A172 (cell line): ENCODE measurements around the gene CDK3. TPM values are rescaled to one million over a fixed set of nuclear protein-coding genes. Genes with fewer than 3 reads are reported as not detected.
A peak's percentile ranks its signal among the peaks of the same experiment; 100 is the strongest.
"Not testable (repeated sequence)": the region's sequence is repeated elsewhere in the genome, so short reads cannot be mapped to it uniquely, and the experiment has no call there.

ENCODE experiments used
- DNase-seq: peaks from one replicate; pipeline ENCODE4 v3.0.0-alpha.2; 2015; ENCODE audit warnings: low spot score
- total RNA-seq: library from RNA; depleted of rRNA; stranded (reverse); fragments of >200 nt; shearing (Covaris generic); gene quantifications from 2 replicates; pipeline ENCODE4 v1.2.3, GENCODE V29; 2014; rRNA removed

The CDK3 gene
- 5.7 and 7.6 TPM in 2 replicates for total RNA-seq

- no peak for DNase-seq
Measured at GRCh38 chr17:76000755-76001521, at the start of gene CDK3. CDK3 (plus strand) TSS chr17:76000855; CDS start chr17:76001426, 571 bp downstream.

DNA sequence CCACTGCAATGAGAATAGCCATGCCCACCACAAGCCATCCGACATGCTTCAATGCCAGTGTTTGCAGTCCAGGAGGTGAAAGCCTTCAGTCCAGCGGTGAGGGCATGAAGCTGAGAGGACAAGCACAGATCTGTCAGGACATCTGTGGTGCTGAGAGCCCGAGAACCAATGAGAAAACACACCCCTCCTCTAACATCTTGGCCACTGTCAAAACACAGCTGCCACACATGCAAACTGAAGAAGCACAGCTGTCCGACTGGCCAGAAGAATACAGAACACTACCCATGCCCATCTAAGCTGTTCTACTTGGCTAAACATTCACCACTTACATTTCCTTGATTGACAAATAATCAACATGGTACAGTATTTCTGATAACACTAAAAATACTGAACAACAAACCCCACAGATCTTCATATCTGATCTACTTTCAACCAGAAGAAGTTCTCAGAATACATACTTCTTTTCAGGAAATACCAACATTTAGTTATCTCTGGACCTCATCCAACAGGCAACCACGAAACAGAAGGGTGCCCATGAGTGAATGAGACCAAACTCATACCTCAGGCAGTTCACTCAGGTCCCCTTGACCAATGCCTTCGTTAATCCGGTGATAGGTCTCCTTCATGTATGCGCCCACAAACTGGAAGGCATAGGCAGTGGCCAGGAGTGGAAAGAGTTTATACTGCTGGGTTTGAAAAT, 49.6 kb upstream of the CDK3 start:
- DNase-seq, result peak; percentile 32

GRCh38 chr17:75959051-75959838, 41.4 kb upstream of the CDK3 start:
- DNase-seq, result no peak

- no peak for DNase-seq
Measured at GRCh38 chr17:75959839-75960511, 40.7 kb upstream of the CDK3 start.

DNA sequence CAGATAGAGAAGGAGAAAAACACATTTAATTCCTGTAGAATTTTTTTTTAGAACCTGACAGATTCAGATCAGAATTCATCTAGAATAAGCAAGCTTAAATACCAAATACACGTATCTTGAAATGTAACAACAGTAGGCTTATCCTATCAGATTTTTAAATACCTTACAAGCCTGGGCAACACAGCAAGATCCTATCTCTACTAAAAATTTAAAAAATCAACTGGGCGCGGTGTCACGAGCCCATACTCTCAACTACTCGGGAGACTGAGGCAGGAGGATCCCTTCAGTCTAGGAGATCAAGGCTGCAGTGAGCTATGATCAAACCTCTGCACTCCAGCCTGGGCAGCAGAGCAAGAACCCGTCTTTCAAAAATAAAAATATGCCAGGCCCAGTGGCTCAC, 35.2 kb upstream of the CDK3 start:
- no peak for DNase-seq

DNA sequence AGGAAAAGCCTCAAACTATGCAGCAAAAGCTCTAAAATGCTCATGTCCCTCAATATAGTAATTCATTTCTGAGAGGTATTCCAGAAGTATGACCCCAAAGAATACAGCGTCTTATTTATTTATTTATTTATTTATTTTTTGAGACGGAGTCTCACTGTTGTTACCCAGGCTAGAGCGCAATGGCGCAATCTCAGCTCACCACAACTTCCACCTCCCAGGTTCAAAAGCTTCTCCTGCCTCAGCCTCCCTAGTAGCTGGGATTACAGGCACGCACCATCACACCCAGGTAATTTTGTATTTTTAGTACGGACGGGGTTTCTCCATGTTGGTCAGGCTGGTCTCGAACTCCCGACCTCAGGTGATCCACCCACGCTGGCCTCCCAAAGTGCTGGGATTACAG, 31.6 kb upstream of the CDK3 start:
- not testable (repeated sequence) for DNase-seq

DNA sequence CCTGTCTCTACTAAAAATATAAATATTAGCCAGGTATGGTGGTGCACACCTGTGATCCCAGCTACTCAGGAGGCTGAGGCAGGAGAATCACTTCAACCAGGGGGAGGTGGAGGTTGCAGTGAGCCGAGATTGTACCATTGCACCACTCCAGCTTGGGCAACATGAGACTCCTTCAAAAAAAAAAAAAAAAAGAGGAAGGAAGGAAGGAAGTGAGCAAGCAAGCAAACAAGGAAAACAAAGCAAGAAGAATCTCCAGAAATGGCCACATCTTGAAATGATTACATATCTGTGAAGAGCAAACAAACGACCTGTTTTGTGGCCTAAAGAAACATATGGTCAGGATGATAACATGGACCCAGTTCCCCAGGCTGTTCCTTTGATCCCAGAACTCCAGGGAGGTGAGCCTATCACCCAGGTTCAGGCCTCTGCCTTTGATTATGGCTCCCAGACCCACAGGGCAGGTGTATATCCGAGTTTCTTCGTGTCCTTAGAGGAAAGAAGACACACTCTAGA, 30.6 kb upstream of the CDK3 start:
- DNase-seq, result no peak

- DNase-seq, result no peak
Measured at GRCh38 chr17:75970626-75971025, 30.0 kb upstream of the CDK3 start.

GRCh38 chr17:75975187-75975586, 25.5 kb upstream of the CDK3 start:
- not testable (repeated sequence) for DNase-seq

DNA sequence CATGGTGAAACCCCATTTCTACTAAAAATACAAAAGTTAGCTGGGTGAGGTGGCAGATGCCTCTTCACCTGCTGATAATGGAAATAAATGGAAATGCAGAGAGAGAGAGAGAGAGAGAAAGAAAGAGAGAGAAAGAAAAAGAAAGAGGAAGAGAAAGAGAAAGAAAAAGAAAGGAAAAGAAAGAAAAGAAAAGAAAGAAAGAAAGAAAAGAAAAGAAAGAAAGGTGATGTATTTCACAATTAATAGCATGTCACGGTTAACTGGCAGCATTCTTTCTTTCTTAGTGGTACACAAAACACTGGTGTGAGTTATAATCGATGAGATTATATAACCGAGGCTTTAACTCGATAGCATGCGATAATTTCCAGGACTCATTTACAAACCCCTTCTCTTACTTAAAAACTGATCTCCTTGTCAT, 24.9 kb upstream of the CDK3 start:
- no peak for DNase-seq

DNA sequence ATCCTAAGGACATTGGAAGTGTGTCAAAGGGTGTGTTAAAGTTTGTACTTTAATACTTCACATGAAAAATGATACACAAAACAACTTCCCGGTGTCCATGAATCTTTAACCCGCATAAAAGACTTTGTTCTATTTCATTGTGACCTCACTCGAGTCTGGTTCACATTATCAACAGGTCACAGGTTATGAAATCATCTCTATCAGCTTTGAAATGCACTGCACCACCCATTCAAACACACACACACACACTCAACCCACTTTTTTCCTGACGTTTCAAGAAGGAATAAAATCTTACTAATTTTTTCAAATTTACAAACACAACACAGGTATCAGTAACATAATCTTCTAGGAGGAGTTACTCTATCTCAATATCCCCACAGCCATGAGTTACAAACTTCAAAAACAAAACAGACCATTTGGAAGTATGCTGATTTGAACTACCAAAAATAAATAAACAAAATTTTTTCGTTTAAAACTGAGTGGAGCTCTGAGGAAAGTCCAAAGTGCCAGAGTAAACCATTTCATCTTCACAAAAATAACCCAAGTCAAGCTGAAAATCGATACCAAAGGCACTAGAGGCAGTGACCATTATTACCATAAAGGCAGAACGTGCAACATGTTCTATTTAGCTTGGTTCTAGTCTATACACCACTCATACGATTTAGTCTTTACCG, 24.3 kb upstream of the CDK3 start:
- DNase-seq, result no peak

DNA sequence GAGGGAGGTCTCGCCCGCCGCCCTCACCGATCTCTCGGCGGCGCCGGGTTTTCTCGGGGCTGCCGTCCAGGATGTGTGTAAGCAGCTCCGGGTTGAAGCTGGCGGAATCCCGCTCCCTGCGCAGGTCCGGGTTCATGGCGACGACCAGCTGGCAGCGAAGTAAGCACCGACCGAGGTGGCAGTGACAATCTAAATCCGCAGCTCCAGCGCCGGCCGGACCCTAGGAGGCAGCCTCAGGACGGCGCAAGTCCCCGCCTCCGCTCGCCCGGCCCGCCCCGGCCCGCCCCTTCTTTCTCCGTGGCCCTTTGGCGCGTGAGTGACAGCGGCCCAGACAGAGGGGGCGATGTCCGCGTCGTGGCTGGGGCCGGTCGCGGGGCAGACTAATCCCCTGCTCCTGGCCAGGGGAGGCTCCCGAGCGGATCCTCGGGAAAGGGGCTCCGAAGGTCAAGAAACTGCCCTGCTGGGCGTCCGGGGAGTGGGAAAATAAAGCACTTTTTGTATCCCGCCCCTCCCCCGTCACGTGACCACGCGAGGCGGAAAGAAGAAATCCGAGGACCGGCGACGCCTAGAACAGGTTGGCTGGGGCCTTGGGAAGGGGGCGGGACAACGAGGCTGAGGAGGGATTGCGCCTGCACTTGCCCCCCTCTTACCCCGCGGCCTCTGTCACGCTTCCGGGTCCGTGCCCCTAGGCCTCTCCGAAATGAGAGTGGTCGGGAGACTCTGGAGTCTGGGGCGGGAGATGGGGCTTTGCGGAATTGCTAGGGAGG, 21.5 kb upstream of the CDK3 start, which contains the start of the genes ACOX1 and TEN1:
Gene ACOX1, minus strand, starts transcription at position 229 of the 767 bp plus-strand sequence. Its CDS starts 93 bp downstream, at position 136.
Gene TEN1, plus strand, starts transcription at position 303 of the 767 bp plus-strand sequence. CDS start 6,953 bp downstream, outside the sequence.
- DNase-seq, result peak; percentile 97

- no peak for DNase-seq
Measured at GRCh38 chr17:75979705-75980187, 20.9 kb upstream of the CDK3 start.

- no peak for DNase-seq
Measured at GRCh38 chr17:75980188-75981018, 20.3 kb upstream of the CDK3 start.

DNA sequence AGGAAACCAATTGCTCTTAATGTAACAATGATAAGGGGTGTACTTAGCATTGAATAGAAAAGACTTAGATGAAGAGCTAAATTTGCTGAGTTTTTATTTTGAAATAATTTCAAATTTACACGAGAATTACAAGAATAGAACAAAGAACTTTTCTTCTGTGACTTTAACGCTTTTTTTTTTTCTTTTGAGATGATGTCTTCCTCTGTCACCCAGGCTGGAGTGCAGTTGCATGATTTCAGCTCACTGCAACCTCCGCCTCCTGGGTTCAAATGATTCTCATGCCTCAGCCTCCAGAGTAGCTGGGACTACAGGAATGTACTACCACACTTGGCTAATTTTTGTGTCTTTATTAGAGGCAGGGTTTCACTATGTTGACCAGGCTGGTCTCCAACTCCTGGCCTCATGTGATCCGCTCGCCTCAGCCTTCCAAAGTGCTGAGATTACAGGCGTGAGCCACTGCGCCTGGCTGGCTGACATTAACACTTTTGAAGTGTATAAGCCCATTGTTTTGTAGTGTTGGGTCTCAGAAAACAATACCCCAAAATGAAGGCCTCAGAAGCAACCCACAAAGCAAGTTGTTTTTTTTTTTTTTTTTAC, 19.5 kb upstream of the CDK3 start:
- no peak for DNase-seq

- DNase-seq, result no peak
Measured at GRCh38 chr17:75983501-75984181, 17.0 kb upstream of the CDK3 start.

GRCh38 chr17:75985986-75986385, 14.7 kb upstream of the CDK3 start:
- DNase-seq, result no peak

DNA sequence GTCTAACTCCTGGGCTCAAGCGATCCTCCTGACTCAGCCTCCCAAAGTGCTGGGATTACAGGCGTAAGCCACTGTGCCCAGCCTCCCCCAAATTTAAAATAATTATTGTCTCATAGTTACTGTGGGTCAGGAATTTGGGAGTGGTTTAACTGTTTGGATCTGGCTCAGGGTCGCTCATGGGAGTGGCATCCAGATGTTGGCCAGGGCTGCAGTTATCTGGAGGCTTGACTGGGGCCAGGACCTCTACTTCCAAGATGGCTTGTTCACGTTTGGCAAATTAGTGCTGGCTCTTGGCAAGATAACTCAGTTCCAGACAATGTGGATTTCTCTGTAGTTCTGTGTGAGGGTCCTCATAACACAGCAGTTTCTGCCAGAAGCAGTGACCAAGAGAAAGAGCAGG, 13.6 kb upstream of the CDK3 start:
- DNase-seq, result no peak
